SK-N-SH treated with all-trans-retinoic acid at 6 μM for 48 hours (cell line): ENCODE results near the gene MUC20.

Source experiments
- ATAC-seq: fragments of 200-7000 bp; cut with Tn5 transposase; 3 replicates; pipeline ENCODE4 v1.9.1; 2020; ENCODE audit warnings: mild to moderate bottlenecking, moderate library complexity
- ARNTL ChIP-seq: fragments of 450-650 bp; formaldehyde crosslinking; IDR thresholded peaks from 2 replicates; pipeline ENCODE4 v1.5.0; 2020; ENCODE audit warnings: low read depth, mild to moderate bottlenecking, moderate library complexity, borderline replicate concordance
- BACH2 ChIP-seq: fragments of 250-450 bp; sonication (Bioruptor Pico); IDR thresholded peaks from 2 replicates; pipeline ENCODE4 v1.9.0; 2021; ENCODE audit warnings: mild to moderate bottlenecking, borderline replicate concordance
- CREB5 ChIP-seq: fragments of 250-450 bp; sonication (Bioruptor Pico); IDR thresholded peaks from 2 replicates; pipeline ENCODE4 v1.5.1; 2020; ENCODE audit warnings: low read depth, mild to moderate bottlenecking, moderate library complexity
- CSDC2 ChIP-seq: fragments of 250-450 bp; sonication (Bioruptor Pico); IDR thresholded peaks from 2 replicates; pipeline ENCODE4 v1.5.0; 2020; ENCODE audit warnings: mild to moderate bottlenecking, moderate library complexity
- CSRNP3 ChIP-seq: fragments of 250-450 bp; sonication (Bioruptor Pico); IDR thresholded peaks from 2 replicates; pipeline ENCODE4 v1.5.1; 2021; ENCODE audit warnings: mild to moderate bottlenecking, moderate library complexity
- ESRRG ChIP-seq: fragments of 250-450 bp; sonication (Bioruptor Pico); IDR thresholded peaks from 2 replicates; pipeline ENCODE4 v1.6.1; 2021; ENCODE audit warnings: mild to moderate bottlenecking
- GLIS3 ChIP-seq: fragments of 250-450 bp; sonication (Bioruptor Pico); IDR thresholded peaks from 2 replicates; pipeline ENCODE4 v1.5.0; 2020; ENCODE audit warnings: mild to moderate bottlenecking, moderate library complexity
- ISL1 ChIP-seq: fragments of 250-450 bp; sonication (Bioruptor Pico); IDR thresholded peaks from 2 replicates; pipeline ENCODE4 v2.1.2; 2022; ENCODE audit warnings: mild to moderate bottlenecking, moderate library complexity
- OSR1 ChIP-seq: fragments of 250-450 bp; sonication (Bioruptor Pico); IDR thresholded peaks from 2 replicates; pipeline ENCODE4 v1.8.0; 2022; ENCODE audit warnings: moderate library complexity, mild to moderate bottlenecking, inconsistent platforms
- PATZ1 ChIP-seq: fragments of 250-450 bp; sonication (Bioruptor Pico); IDR thresholded peaks from 2 replicates; pipeline ENCODE4 v1.8.0; 2020; ENCODE audit warnings: mild to moderate bottlenecking, moderate library complexity, borderline replicate concordance
- POU6F1 ChIP-seq: fragments of 250-450 bp; sonication (Bioruptor Pico); IDR thresholded peaks from 2 replicates; pipeline ENCODE4 v1.8.0; 2021; ENCODE audit warnings: low read depth, mild to moderate bottlenecking, moderate library complexity, borderline replicate concordance
- PPARA ChIP-seq: fragments of 250-450 bp; sonication (Bioruptor Pico); IDR thresholded peaks from 2 replicates; pipeline ENCODE4 v1.5.0; 2020; ENCODE audit warnings: mild to moderate bottlenecking, borderline replicate concordance
- RARB ChIP-seq: fragments of 250-450 bp; sonication (Bioruptor Pico); IDR thresholded peaks from 2 replicates; pipeline ENCODE4 v1.8.0; 2021; ENCODE audit warnings: mild to moderate bottlenecking, moderate library complexity
- SNAI2 ChIP-seq: fragments of 250-450 bp; sonication (Bioruptor Pico); IDR thresholded peaks from 2 replicates; pipeline ENCODE4 v1.5.0; 2020; ENCODE audit warnings: mild to moderate bottlenecking, moderate library complexity
- TCF4 ChIP-seq: fragments of 250-450 bp; sonication (Bioruptor Pico); IDR thresholded peaks from 2 replicates; pipeline ENCODE4 v1.8.0; 2021; ENCODE audit warnings: mild to moderate bottlenecking, moderate library complexity, borderline replicate concordance
- TOX ChIP-seq: fragments of 250-450 bp; sonication (Bioruptor Pico); IDR thresholded peaks from 2 replicates; pipeline ENCODE4 v1.8.0; 2021; ENCODE audit warnings: mild to moderate bottlenecking, moderate library complexity, borderline replicate concordance
- ZC3H10 ChIP-seq: fragments of 250-450 bp; sonication (Bioruptor Pico); IDR thresholded peaks from 2 replicates; pipeline ENCODE4 v1.5.1; 2021; ENCODE audit warnings: mild to moderate bottlenecking, moderate library complexity
- ZFP3 ChIP-seq: fragments of 250-450 bp; sonication (Bioruptor Pico); IDR thresholded peaks from 2 replicates; pipeline ENCODE4 v1.5.0; 2020; ENCODE audit warnings: mild to moderate bottlenecking, moderate library complexity
- ZFP30 ChIP-seq: fragments of 450-650 bp; formaldehyde crosslinking; IDR thresholded peaks from 2 replicates; pipeline ENCODE4 v1.5.0; 2022; ENCODE audit warnings: mild to moderate bottlenecking, moderate library complexity
- ZNF565 ChIP-seq: fragments of 450-650 bp; formaldehyde crosslinking; conservative IDR thresholded peaks from 2 replicates; pipeline ENCODE4 v1.5.0; 2020; ENCODE audit warnings: low read depth, mild to moderate bottlenecking, moderate library complexity
- ZNF70 ChIP-seq: fragments of 450-650 bp; formaldehyde crosslinking; IDR thresholded peaks from 2 replicates; pipeline ENCODE4 v1.5.0; 2020; ENCODE audit warnings: mild to moderate bottlenecking, moderate library complexity
- ZNF8 ChIP-seq: fragments of 450-650 bp; formaldehyde crosslinking; IDR thresholded peaks from 2 replicates; pipeline ENCODE4 v1.5.0; 2020; ENCODE audit warnings: mild to moderate bottlenecking, moderate library complexity

The MUC20 gene

GRCh38 chr3:195757827-195758226, 37.0 kb downstream of the MUC20 start:
- ATAC-seq: no peak
- no peak for TF ChIP-seq CREB5 (CRISPR knock-in tag)

GRCh38 chr3:195758721-195759353, 38.1 kb downstream of the MUC20 start:
- TF ChIP-seq CSDC2 (CRISPR knock-in tag) (no peak), ZNF565 (CRISPR knock-in tag) (no peak), SNAI2 (CRISPR knock-in tag) (no peak), OSR1 (no peak), ZNF70 (CRISPR knock-in tag) (no peak), TCF4 (CRISPR knock-in tag) (no peak), RARB (CRISPR knock-in tag) (no peak), CSRNP3 (CRISPR knock-in tag) (no peak), CREB5 (CRISPR knock-in tag) (no peak), ZFP30 (CRISPR knock-in tag) (no peak), TOX (no peak), ZFP3 (CRISPR knock-in tag) (no peak), PPARA (CRISPR knock-in tag) (no peak), ZC3H10 (CRISPR knock-in tag) (no peak), ZNF8 (CRISPR knock-in tag) (no peak), ISL1 (CRISPR knock-in tag) (no peak), PATZ1 (CRISPR knock-in tag) (no peak), GLIS3 (no peak), ARNTL (no peak)
- TF ChIP-seq, all 23 proteins: peak for 0
- ATAC-seq: no peak

GRCh38 chr3:195760345-195761122, 39.8 kb downstream of the MUC20 start:
- ATAC-seq: no peak
- TF ChIP-seq PATZ1 (CRISPR knock-in tag) (no peak), CSRNP3 (CRISPR knock-in tag) (no peak), ESRRG (CRISPR knock-in tag) (no peak), SNAI2 (CRISPR knock-in tag) (no peak), BACH2 (no peak), CREB5 (CRISPR knock-in tag) (no peak), TCF4 (CRISPR knock-in tag) (no peak), ZNF565 (CRISPR knock-in tag) (no peak), PPARA (CRISPR knock-in tag) (no peak), ISL1 (CRISPR knock-in tag) (no peak), TOX (no peak), POU6F1 (CRISPR knock-in tag) (no peak), OSR1 (no peak), RARB (CRISPR knock-in tag) (no peak)
